Neural progenitor cell (in vitro differentiated cells): ENCODE data around the gene DISP2. TPM values are rescaled to one million over a fixed set of nuclear protein-coding genes. Genes with fewer than 3 reads are reported as not detected.

ENCODE experiments used
- DNase-seq: peaks from one replicate; pipeline ENCODE4 v3.0.0-alpha.2; 2016; ENCODE audit warnings: low spot score
- H2AFZ ChIP-seq: fragments of 200-600 bp; sonication (generic); replicated peaks from 2 replicates; pipeline ENCODE4 v1.6.1; 2016; ENCODE audit warnings: antibody characterized with exemption
- H3F3A ChIP-seq: fragments of 200-600 bp; sonication (generic); 2 replicates; pipeline ENCODE4 v1.6.1; 2016; ENCODE audit warnings: antibody characterized with exemption, low read depth
- H3K27ac ChIP-seq: fragments of 200-600 bp; sonication (generic); 2 replicates; pipeline ENCODE4 v1.5.1; 2016; ENCODE audit warnings: mild to moderate bottlenecking
- H3K27me3 ChIP-seq: fragments of 200-600 bp; sonication (generic); 2 replicates; pipeline ENCODE4 v1.6.1; 2016; ENCODE audit warnings: mild to moderate bottlenecking, moderate library complexity
- H3K36me3 ChIP-seq: fragments of 200-600 bp; sonication (generic); 2 replicates; pipeline ENCODE4 v1.5.1; 2016
- H3K4me1 ChIP-seq: fragments of 200-600 bp; sonication (generic); 2 replicates; pipeline ENCODE4 v1.6.1; 2016; ENCODE audit warnings: mixed run types
- H3K4me2 ChIP-seq: fragments of 200-600 bp; sonication (generic); 2 replicates; pipeline ENCODE4 v1.6.1; 2016
- H3K4me3 ChIP-seq: fragments of 200-600 bp; sonication (generic); 2 replicates; pipeline ENCODE4 v1.5.1; 2016
- H3K79me2 ChIP-seq: fragments of 200-600 bp; sonication (generic); 2 replicates; pipeline ENCODE4 v1.6.1; 2016; ENCODE audit warnings: low read depth
- H3K9ac ChIP-seq: fragments of 200-600 bp; sonication (generic); 2 replicates; pipeline ENCODE4 v1.6.1; 2016
- H3K9me3 ChIP-seq: fragments of 200-600 bp; sonication (generic); 2 replicates; pipeline ENCODE4 v1.5.1; 2016; ENCODE audit warnings: low read depth
- H4K20me1 ChIP-seq: fragments of 200-600 bp; sonication (generic); 2 replicates; pipeline ENCODE4 v1.6.1; 2016; ENCODE audit warnings: low read depth
- H3K27ac Mint-ChIP-seq: 3 replicates; pipeline ENCODE4 v1.8.0; 2021; ENCODE audit warnings: mixed read lengths
- H3K27me3 Mint-ChIP-seq: 2 replicates; pipeline ENCODE4 v1.8.0; 2022; ENCODE audit warnings: low read depth, mild to moderate bottlenecking, inconsistent platforms, moderate library complexity, mixed read lengths; ENCODE audit not compliant: insufficient read depth
- H3K36me3 Mint-ChIP-seq: 3 replicates; pipeline ENCODE4 v1.8.0; 2021; ENCODE audit warnings: mixed read lengths
- H3K4me1 Mint-ChIP-seq: 3 replicates; pipeline ENCODE4 v1.8.0; 2021; ENCODE audit warnings: mixed read lengths
- H3K4me3 Mint-ChIP-seq: 3 replicates; pipeline ENCODE4 v1.8.0; 2021; ENCODE audit warnings: mild to moderate bottlenecking, moderate library complexity, mixed read lengths
- H3K9me3 Mint-ChIP-seq: 3 replicates; pipeline ENCODE4 v1.8.0; 2020; ENCODE audit warnings: mixed read lengths
- EZH2 ChIP-seq: fragments of 200-600 bp; sonication (generic); IDR thresholded peaks from 2 replicates; pipeline ENCODE4 v1.6.1; 2017; ENCODE audit warnings: antibody characterized with exemption, mild to moderate bottlenecking, moderate library complexity
- EZH2phosphoT487 ChIP-seq: fragments of 200-600 bp; sonication (generic); IDR thresholded peaks from 2 replicates; pipeline ENCODE4 v1.6.1; 2017; ENCODE audit warnings: antibody characterized with exemption
- total RNA-seq: library from RNA; depleted of rRNA; stranded (reverse); fragments of >200 nt; gene quantifications from 2 replicates; pipeline ENCODE4 v1.2.3, GENCODE V29; 2015; ENCODE audit warnings: low replicate concordance
- TF ChIP-seq, protein P1 (sequence below): fragments of 200-600 bp; sonication (generic); IDR thresholded peaks from 2 replicates; pipeline ENCODE4 v1.5.1; 2017; ENCODE audit warnings: antibody characterized with exemption, mild to moderate bottlenecking

DISP2 gene
- total RNA-seq, 1 donor from 2014 or later = not detected

DNA sequence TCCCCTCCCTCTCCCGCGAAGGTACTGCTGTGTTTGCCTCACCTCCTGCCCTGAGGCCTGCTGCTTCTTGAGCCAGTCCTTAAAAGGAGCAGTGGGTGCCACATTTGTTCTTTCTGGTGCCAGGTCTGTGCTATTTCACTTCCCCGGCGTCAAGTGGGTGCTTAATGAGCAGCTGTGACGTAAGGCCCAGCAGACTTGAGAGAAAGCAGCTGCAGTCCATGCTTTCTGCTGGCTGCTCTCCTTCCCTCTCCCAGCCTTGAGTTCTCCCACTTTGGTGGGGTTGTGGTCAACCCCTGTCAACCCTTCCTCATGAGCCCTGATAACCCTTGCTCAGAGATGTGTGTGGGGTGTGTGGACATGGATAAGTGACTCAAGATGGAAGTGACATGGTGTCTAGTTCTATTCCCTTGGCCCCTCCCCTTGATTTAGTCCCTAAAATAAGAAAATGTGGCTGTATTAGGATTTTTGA lies 27.6 kb upstream of the DISP2 start:
- H3K79me2 ChIP-seq = no peaks in the 10 kb centered on the region
- H3F3A ChIP-seq = peaks cover 31% of the 10 kb centered on the region
- H3K9me3 Mint-ChIP-seq = no peaks in the 10 kb centered on the region
- TF ChIP-seq, protein P1, sequence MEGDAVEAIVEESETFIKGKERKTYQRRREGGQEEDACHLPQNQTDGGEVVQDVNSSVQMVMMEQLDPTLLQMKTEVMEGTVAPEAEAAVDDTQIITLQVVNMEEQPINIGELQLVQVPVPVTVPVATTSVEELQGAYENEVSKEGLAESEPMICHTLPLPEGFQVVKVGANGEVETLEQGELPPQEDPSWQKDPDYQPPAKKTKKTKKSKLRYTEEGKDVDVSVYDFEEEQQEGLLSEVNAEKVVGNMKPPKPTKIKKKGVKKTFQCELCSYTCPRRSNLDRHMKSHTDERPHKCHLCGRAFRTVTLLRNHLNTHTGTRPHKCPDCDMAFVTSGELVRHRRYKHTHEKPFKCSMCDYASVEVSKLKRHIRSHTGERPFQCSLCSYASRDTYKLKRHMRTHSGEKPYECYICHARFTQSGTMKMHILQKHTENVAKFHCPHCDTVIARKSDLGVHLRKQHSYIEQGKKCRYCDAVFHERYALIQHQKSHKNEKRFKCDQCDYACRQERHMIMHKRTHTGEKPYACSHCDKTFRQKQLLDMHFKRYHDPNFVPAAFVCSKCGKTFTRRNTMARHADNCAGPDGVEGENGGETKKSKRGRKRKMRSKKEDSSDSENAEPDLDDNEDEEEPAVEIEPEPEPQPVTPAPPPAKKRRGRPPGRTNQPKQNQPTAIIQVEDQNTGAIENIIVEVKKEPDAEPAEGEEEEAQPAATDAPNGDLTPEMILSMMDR = no peak
- no peak for TF ChIP-seq EZH2
- no peak for TF ChIP-seq EZH2phosphoT487
- H3K27me3 ChIP-seq = peaks cover 44% of the 10 kb centered on the region
- H3K4me1 ChIP-seq = peaks cover 32% of the 10 kb centered on the region
- H2AFZ ChIP-seq = no peak overlapping the region
- H3K4me1 Mint-ChIP-seq = peaks cover 61% of the 10 kb centered on the region
- H3K27ac Mint-ChIP-seq = no peak overlapping the region
- H3K4me2 ChIP-seq = no peak overlapping the region
- H3K27ac ChIP-seq = no peak overlapping the region
- no peaks in the 10 kb centered on the region for H3K9me3 ChIP-seq
- H3K36me3 Mint-ChIP-seq = peaks cover 2% of the 10 kb centered on the region
- no peak overlapping the region for H3K4me3 Mint-ChIP-seq
- H4K20me1 ChIP-seq = peaks cover 33% of the 10 kb centered on the region
- H3K4me3 ChIP-seq = no peak overlapping the region
- H3K27me3 Mint-ChIP-seq = peaks cover 2% of the 10 kb centered on the region
- DNase-seq = no peak
- H3K9ac ChIP-seq = no peak overlapping the region
- H3K36me3 ChIP-seq = no peaks in the 10 kb centered on the region

GRCh38 chr15:40331026-40331425 lies 27.0 kb upstream of the DISP2 start:
- no peak overlapping the region for H3K4me3 Mint-ChIP-seq
- Histone ChIP-seq H3K4me2 (no peak overlapping the region), H3K27me3 (peaks cover 38% of the 10 kb centered on the region), H3K79me2 (no peaks in the 10 kb centered on the region), H3K9me3 (no peaks in the 10 kb centered on the region), H3F3A (peaks cover 25% of the 10 kb centered on the region), H3K9ac (no peak overlapping the region), H3K36me3 (no peaks in the 10 kb centered on the region), H3K4me3 (no peak overlapping the region), H3K27ac (no peak overlapping the region), H4K20me1 (peaks cover 26% of the 10 kb centered on the region), H2AFZ (no peak overlapping the region), H3K4me1 (peaks cover 26% of the 10 kb centered on the region)
- peaks cover 58% of the 10 kb centered on the region for H3K4me1 Mint-ChIP-seq
- H3K27ac Mint-ChIP-seq = no peak overlapping the region
- H3K27me3 Mint-ChIP-seq = peaks cover 2% of the 10 kb centered on the region
- TF ChIP-seq EZH2phosphoT487 = no peak
- TF ChIP-seq, protein P1 = no peak
- TF ChIP-seq EZH2 = no peak
- H3K36me3 Mint-ChIP-seq = peaks cover under 1% of the 10 kb centered on the region
- DNase-seq = no peak
- no peaks in the 10 kb centered on the region for H3K9me3 Mint-ChIP-seq

DNA sequence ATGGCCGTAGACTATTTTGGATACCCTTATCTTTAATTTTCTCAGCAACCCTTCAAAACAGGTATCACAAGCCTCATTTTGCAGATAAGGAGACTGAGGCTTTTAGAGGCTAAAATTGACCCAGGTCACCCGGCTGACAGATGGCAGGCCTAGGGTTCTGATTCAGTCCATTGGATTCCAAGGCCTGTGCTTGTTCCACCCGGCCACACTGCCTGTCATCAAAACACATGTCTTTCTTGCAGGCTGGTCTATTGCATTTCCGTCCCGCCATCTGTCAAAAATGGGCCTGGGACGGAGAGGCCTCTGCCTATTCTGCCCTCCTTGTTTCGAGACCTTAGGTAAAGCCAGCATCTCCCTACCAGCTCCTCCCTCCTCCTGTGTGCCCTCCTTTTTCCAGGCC lies 26.4 kb upstream of the DISP2 start:
- DNase-seq = no peak
- no peak overlapping the region for H3K4me2 ChIP-seq
- H3K9ac ChIP-seq = no peak overlapping the region
- H3K4me3 ChIP-seq = no peak overlapping the region
- H3K36me3 ChIP-seq = no peaks in the 10 kb centered on the region
- H4K20me1 ChIP-seq = peaks cover 20% of the 10 kb centered on the region
- no peaks in the 10 kb centered on the region for H3K9me3 Mint-ChIP-seq
- H3K9me3 ChIP-seq = no peaks in the 10 kb centered on the region
- H2AFZ ChIP-seq = no peak overlapping the region
- H3K4me1 Mint-ChIP-seq = peaks cover 53% of the 10 kb centered on the region
- H3K4me1 ChIP-seq = peaks cover 20% of the 10 kb centered on the region
- H3K4me3 Mint-ChIP-seq = no peak overlapping the region
- H3K27me3 Mint-ChIP-seq = peaks cover 2% of the 10 kb centered on the region
- H3K27ac Mint-ChIP-seq = no peak overlapping the region
- H3K36me3 Mint-ChIP-seq = no peaks in the 10 kb centered on the region
- peaks cover 32% of the 10 kb centered on the region for H3K27me3 ChIP-seq
- H3K27ac ChIP-seq = no peak overlapping the region
- H3K79me2 ChIP-seq = no peaks in the 10 kb centered on the region
- H3F3A ChIP-seq = peaks cover 18% of the 10 kb centered on the region
- TF ChIP-seq, protein P1 = no peak
- TF ChIP-seq EZH2 (no peak), EZH2phosphoT487 (no peak)
